Spinal cord (tissue), 10 donors: ENCODE data around the gene ELP4. TPM values are rescaled to one million over a fixed set of nuclear protein-coding genes. Genes with fewer than 3 reads are reported as not detected.

Experiments used
- DNase-seq, 6 donors: peaks; one replicate each; pipeline versions ENCODE4 v3.0.0 to v3.0.0-alpha.2; 2013 to 2015; ENCODE audit warnings: low spot score in 6 of 6, low read depth in 4 of 6
- H3K27ac ChIP-seq: one replicate; pipeline ENCODE4 v1.5.1; 2013; ENCODE audit warnings: low read depth, low read length, control low read depth
- H3K27me3 ChIP-seq: one replicate; pipeline ENCODE4 v1.6.1; 2013; ENCODE audit warnings: low read length; ENCODE audit not compliant: control insufficient read depth, insufficient read depth
- H3K36me3 ChIP-seq: one replicate; pipeline ENCODE4 v1.6.1; 2013; ENCODE audit warnings: low read length; ENCODE audit not compliant: control insufficient read depth, insufficient read depth
- H3K4me1 ChIP-seq: one replicate; pipeline ENCODE4 v1.6.1; 2013; ENCODE audit warnings: low read length; ENCODE audit not compliant: control insufficient read depth, insufficient read depth
- H3K4me3 ChIP-seq: one replicate; pipeline ENCODE4 v1.5.1; 2013; ENCODE audit warnings: low read depth, low read length, control low read depth
- H3K9me3 ChIP-seq: one replicate; pipeline ENCODE4 v1.6.1; 2013; ENCODE audit warnings: low read length; ENCODE audit not compliant: control insufficient read depth, insufficient read depth
- WGBS: methylation state at CpG from one replicate; pipeline ENCODE4 v1.1.5; 2013; ENCODE audit warnings: missing lambda C conversion rate; ENCODE audit not compliant: insufficient coverage; 5-methylcytosine and 5-hydroxymethylcytosine counted together
- polyA plus RNA-seq, 2 donors: library from polyadenylated mRNA; unstranded; fragments of 120-200 nt; gene quantifications; one replicate each; pipeline ENCODE4 v1.2.1, GENCODE V29; 2013; ENCODE audit not compliant: insufficient read length in 2 of 2
- total RNA-seq, 2 donors: library from RNA; depleted of rRNA in 1 of 2; stranded (reverse); fragments of 120-200 nt in 1 of 2; fragments of >200 nt in 1 of 2; gene quantifications; one replicate each; pipeline versions ENCODE4 v1.2.3 to v1.2.4, GENCODE V29; 2013 to 2014
- donor health status: healthy.

Gene ELP4
- total and polyA plus RNA-seq, 4 donors: 24.8 to 57.7 (median 36.2) TPM

GRCh38 chr11:31815711-31816467 is 306.3 kb downstream of the ELP4 start:
- H3K4me3 ChIP-seq: peak overlapping the region; percentile 40
- H3K36me3 ChIP-seq: peaks cover 2% of the 10 kb centered on the region
- H3K9me3 ChIP-seq: no peaks in the 10 kb centered on the region
- peaks cover 99% of the 10 kb centered on the region for H3K27me3 ChIP-seq
- H3K4me1 ChIP-seq: peaks cover 81% of the 10 kb centered on the region
- 2% methylated on average over 33 of the region's 57 CpGs for WGBS
- peak overlapping the region; percentile 74 for H3K27ac ChIP-seq
- peak in 2 of 6 donors; percentile 39 to 66 for DNase-seq

- peaks cover 99% of the 10 kb centered on the region for H3K27me3 ChIP-seq
- peak overlapping the region; percentile 40 for H3K4me3 ChIP-seq
- peaks cover 2% of the 10 kb centered on the region for H3K36me3 ChIP-seq
- no peaks in the 10 kb centered on the region for H3K9me3 ChIP-seq
- 1% methylated on average over 38 of the region's 40 CpGs for WGBS
- H3K27ac ChIP-seq: peak overlapping the region; percentile 74
- peaks cover 75% of the 10 kb centered on the region for H3K4me1 ChIP-seq
- no peak for DNase-seq
Observed at GRCh38 chr11:31816468-31817053, 307.0 kb downstream of the ELP4 start.

GRCh38 chr11:31817054-31817620 is 307.6 kb downstream of the ELP4 start:
- Histone ChIP-seq H3K36me3 (peaks cover 2% of the 10 kb centered on the region), H3K9me3 (no peaks in the 10 kb centered on the region), H3K4me1 (peaks cover 69% of the 10 kb centered on the region), H3K4me3 (peak overlapping the region; percentile 40), H3K27me3 (peaks cover 99% of the 10 kb centered on the region), H3K27ac (peak overlapping the region; percentile 74)
- DNase-seq: peak in 2 of 6 donors; percentile 45 to 68
- under 1% methylated on average over 48 of the region's 48 CpGs for WGBS

GRCh38 chr11:31817621-31818424 is 308.3 kb downstream of the ELP4 start:
- peaks cover 2% of the 10 kb centered on the region for H3K36me3 ChIP-seq
- peak in 2 of 6 donors; percentile 65 to 86 for DNase-seq
- H3K4me1 ChIP-seq: peaks cover 62% of the 10 kb centered on the region
- WGBS: 5% methylated on average over 57 of the region's 58 CpGs
- H3K27ac ChIP-seq: peak overlapping the region; percentile 74
- H3K9me3 ChIP-seq: no peaks in the 10 kb centered on the region
- H3K27me3 ChIP-seq: peaks cover 99% of the 10 kb centered on the region
- peak overlapping the region; percentile 40 for H3K4me3 ChIP-seq

GRCh38 chr11:31818425-31818755 is 308.8 kb downstream of the ELP4 start:
- WGBS: 25% methylated on average over 7 of the region's 9 CpGs
- peaks cover 2% of the 10 kb centered on the region for H3K36me3 ChIP-seq
- peaks cover 56% of the 10 kb centered on the region for H3K4me1 ChIP-seq
- no peaks in the 10 kb centered on the region for H3K9me3 ChIP-seq
- H3K27ac ChIP-seq: peak overlapping the region; percentile 64
- no peak for DNase-seq
- peak overlapping the region; percentile 40 for H3K4me3 ChIP-seq
- peaks cover 99% of the 10 kb centered on the region for H3K27me3 ChIP-seq

- 55% methylated on average over 21 of the region's 26 CpGs for WGBS
- peaks cover 51% of the 10 kb centered on the region for H3K4me1 ChIP-seq
- H3K27ac ChIP-seq: no peak overlapping the region
- DNase-seq: no peak
- peaks cover 99% of the 10 kb centered on the region for H3K27me3 ChIP-seq
- H3K36me3 ChIP-seq: peaks cover 5% of the 10 kb centered on the region
- no peak overlapping the region for H3K4me3 ChIP-seq
- H3K9me3 ChIP-seq: no peaks in the 10 kb centered on the region
Observed at GRCh38 chr11:31818874-31819331, 309.3 kb downstream of the ELP4 start.

- H3K9me3 ChIP-seq: no peaks in the 10 kb centered on the region
- 48% methylated on average over 54 of the region's 55 CpGs for WGBS
- peaks cover 99% of the 10 kb centered on the region for H3K27me3 ChIP-seq
- H3K36me3 ChIP-seq: peaks cover 5% of the 10 kb centered on the region
- DNase-seq: peak in 1 of 6 donors; percentile 3
- H3K4me3 ChIP-seq: no peak overlapping the region
- H3K27ac ChIP-seq: no peak overlapping the region
- H3K4me1 ChIP-seq: peaks cover 48% of the 10 kb centered on the region
Observed at GRCh38 chr11:31819621-31820437, 310.3 kb downstream of the ELP4 start.

GRCh38 chr11:31820438-31820818 is 310.9 kb downstream of the ELP4 start:
- Histone ChIP-seq H3K4me1 (peaks cover 50% of the 10 kb centered on the region), H3K27me3 (peaks cover 99% of the 10 kb centered on the region), H3K4me3 (no peak overlapping the region), H3K36me3 (peaks cover 5% of the 10 kb centered on the region), H3K27ac (no peak overlapping the region), H3K9me3 (no peaks in the 10 kb centered on the region)
- WGBS: 52% methylated on average over 11 of the region's 15 CpGs
- DNase-seq: peak in 1 of 6 donors; percentile 15
